ENCODE data around the gene SLC47A1.
A peak's percentile ranks its signal among the peaks of the same experiment; 100 is the strongest.
"Not testable (repeated sequence)": the region's sequence is repeated elsewhere in the genome, so short reads cannot be mapped to it uniquely, and the experiment has no call there.

The SLC47A1 gene

GRCh38 chr17:19555746-19556145 lies 22.1 kb downstream of the SLC47A1 start:
- no peak for DNase-seq

- no peak for DNase-seq
Measured at GRCh38 chr17:19558946-19559345, 25.3 kb downstream of the SLC47A1 start.

- DNase-seq: no peak
Measured at GRCh38 chr17:19561697-19562318, 28.2 kb downstream of the SLC47A1 start.

GRCh38 chr17:19565817-19566575 lies 32.3 kb downstream of the SLC47A1 start:
- no peak for DNase-seq

- DNase-seq: no peak
Measured at GRCh38 chr17:19567216-19568015, 33.8 kb downstream of the SLC47A1 start.

- no peak for DNase-seq
Measured at GRCh38 chr17:19568016-19568350, 34.3 kb downstream of the SLC47A1 start.

- no peak for DNase-seq
Measured at GRCh38 chr17:19569785-19570543, 36.3 kb downstream of the SLC47A1 start.

GRCh38 chr17:19570544-19571062 lies 36.9 kb downstream of the SLC47A1 start:
- no peak for DNase-seq

- DNase-seq: no peak
Measured at GRCh38 chr17:19573075-19573474, 39.4 kb downstream of the SLC47A1 start.

- no peak for DNase-seq
Measured at GRCh38 chr17:19574956-19575355, 41.3 kb downstream of the SLC47A1 start.

- peak; percentile 34 for DNase-seq
Measured at GRCh38 chr17:19578545-19578944, 44.9 kb downstream of the SLC47A1 start.

GRCh38 chr17:19579192-19579761 lies 45.6 kb downstream of the SLC47A1 start:
- DNase-seq: peak; percentile 57

- DNase-seq: peak; percentile 76
Measured at GRCh38 chr17:19579867-19580565, 46.4 kb downstream of the SLC47A1 start.

GRCh38 chr17:19580566-19580920 lies 46.9 kb downstream of the SLC47A1 start:
- DNase-seq: not testable (repeated sequence)

GRCh38 chr17:19582152-19582551 lies 48.5 kb downstream of the SLC47A1 start:
- DNase-seq: not testable (repeated sequence)

- DNase-seq: no peak
Measured at GRCh38 chr17:19583871-19584270, 50.2 kb downstream of the SLC47A1 start.

GRCh38 chr17:19590451-19590850 lies 56.8 kb downstream of the SLC47A1 start:
- DNase-seq: no peak

- DNase-seq: no peak
Measured at GRCh38 chr17:19590912-19591551, 57.4 kb downstream of the SLC47A1 start.

- DNase-seq: no peak
Measured at GRCh38 chr17:19592316-19592715, 58.7 kb downstream of the SLC47A1 start.

- no peak for DNase-seq
Measured at GRCh38 chr17:19596869-19597268, 63.2 kb downstream of the SLC47A1 start.

- DNase-seq: no peak
Measured at GRCh38 chr17:19610311-19610710, 76.7 kb downstream of the SLC47A1 start.
